DOHH2 (cell line): ENCODE data around the gene TTC13.
"Not testable (repeated sequence)": the region's sequence is repeated elsewhere in the genome, so short reads cannot be mapped to it uniquely, and the experiment has no call there.

Experiments
- H3F3A ChIP-seq: fragments of 200-600 bp; sonication (generic), shearing (Covaris generic); 2 replicates; pipeline ENCODE4 v1.6.0; 2016; ENCODE audit warnings: antibody characterized with exemption, mild to moderate bottlenecking; ENCODE audit not compliant: control insufficient read depth, insufficient read depth
- H3K27ac ChIP-seq: fragments of 200-600 bp; sonication (generic); 2 replicates; pipeline ENCODE4 v1.5.1; 2014; ENCODE audit warnings: low read depth, mild to moderate bottlenecking, low read length, moderate library complexity
- H3K27me3 ChIP-seq: fragments of 200-600 bp; sonication (generic); 2 replicates; pipeline ENCODE4 v1.6.1; 2014; ENCODE audit warnings: mild to moderate bottlenecking, low read length, mixed read lengths; ENCODE audit not compliant: control insufficient read depth
- H3K36me3 ChIP-seq: fragments of 200-600 bp; sonication (generic); 2 replicates; pipeline ENCODE4 v1.6.1; 2014; ENCODE audit warnings: mild to moderate bottlenecking, low read length, moderate library complexity, mixed read lengths; ENCODE audit not compliant: control insufficient read depth
- H3K4me1 ChIP-seq: fragments of 200-600 bp; sonication (generic); 2 replicates; pipeline ENCODE4 v1.6.1; 2014; ENCODE audit warnings: mild to moderate bottlenecking, low read length, mixed read lengths; ENCODE audit not compliant: control insufficient read depth
- H3K4me2 ChIP-seq: fragments of 200-600 bp; sonication (generic); 2 replicates; pipeline ENCODE4 v1.6.0; 2014; ENCODE audit warnings: mild to moderate bottlenecking, low read length, moderate library complexity
- H3K4me3 ChIP-seq: fragments of 200-600 bp; sonication (generic); 2 replicates; pipeline ENCODE4 v1.5.1; 2014; ENCODE audit warnings: mild to moderate bottlenecking, low read length, mixed read lengths
- H3K79me2 ChIP-seq: fragments of 200-600 bp; sonication (generic); 2 replicates; pipeline ENCODE4 v1.6.1; 2014; ENCODE audit warnings: mild to moderate bottlenecking, low read length, mixed read lengths; ENCODE audit not compliant: control insufficient read depth
- H3K9me2 ChIP-seq: fragments of 200-600 bp; sonication (generic); replicated peaks from 2 replicates; pipeline ENCODE4 v1.6.1; 2014; ENCODE audit warnings: mild to moderate bottlenecking, low read length, mixed read lengths; ENCODE audit not compliant: control insufficient read depth
- H3K9me3 ChIP-seq: fragments of 200-600 bp; sonication (generic); 2 replicates; pipeline ENCODE4 v1.6.1; 2014; ENCODE audit warnings: antibody characterized with exemption, low read length, mixed read lengths; ENCODE audit not compliant: control insufficient read depth, insufficient read depth
- H4K20me1 ChIP-seq: fragments of 200-600 bp; sonication (generic); 2 replicates; pipeline ENCODE4 v1.6.0; 2014; ENCODE audit warnings: low read depth, mild to moderate bottlenecking, antibody characterized with exemption, low read length, moderate library complexity; ENCODE audit not compliant: control insufficient read depth, insufficient read depth
- CTCF ChIP-seq: fragments of 200-600 bp; sonication (generic); IDR thresholded peaks from one replicate; pipeline ENCODE4 v1.5.1; 2014; ENCODE audit warnings: antibody characterized with exemption, mild to moderate bottlenecking, low read depth, low read length; ENCODE audit not compliant: poor library complexity, severe bottlenecking
- EZH2phosphoT487 ChIP-seq: fragments of 200-600 bp; sonication (generic); IDR thresholded peaks from 2 replicates; pipeline ENCODE4 v1.6.1; 2017; ENCODE audit warnings: borderline replicate concordance, mild to moderate bottlenecking, antibody characterized with exemption, low read length, moderate library complexity, mixed read lengths

Gene TTC13

DNA sequence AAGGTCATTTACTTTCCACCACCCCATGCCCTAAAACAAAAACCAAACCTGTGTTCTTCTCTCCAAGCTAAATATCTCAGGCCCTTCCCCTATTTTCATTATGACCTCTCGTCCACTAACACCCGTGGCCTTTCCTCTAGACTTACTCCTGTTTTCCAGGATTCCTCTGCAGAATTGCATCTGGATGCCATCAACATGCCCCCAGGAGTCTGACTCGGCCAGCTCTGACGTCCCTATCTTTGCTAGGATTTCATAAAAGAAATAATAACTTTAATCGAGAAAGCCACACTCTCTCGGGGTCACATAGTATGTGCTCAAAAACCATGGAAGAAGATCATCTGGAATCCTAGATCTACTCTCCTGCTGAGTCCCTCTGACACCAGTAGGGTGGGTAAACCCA, 47.9 kb upstream of the TTC13 start:
- Histone ChIP-seq H3K4me1 (no peaks in the 10 kb centered on the region), H3K4me2 (no peak overlapping the region), H3K79me2 (0 out of 2 replicates have a peak, but pooled peaks cover 2% of the 10 kb centered on the region), H3F3A (no peaks in the 10 kb centered on the region), H3K4me3 (no peak overlapping the region), H3K36me3 (no peaks in the 10 kb centered on the region), H3K27me3 (no peaks in the 10 kb centered on the region), H4K20me1 (no peaks in the 10 kb centered on the region; the same call in 1 of the 2 replicates), H3K9me3 (no peaks in the 10 kb centered on the region), H3K27ac (no peak overlapping the region), H3K9me2 (no peaks in the 10 kb centered on the region)
- TF ChIP-seq CTCF (no peak), EZH2phosphoT487 (no peak)

DNA sequence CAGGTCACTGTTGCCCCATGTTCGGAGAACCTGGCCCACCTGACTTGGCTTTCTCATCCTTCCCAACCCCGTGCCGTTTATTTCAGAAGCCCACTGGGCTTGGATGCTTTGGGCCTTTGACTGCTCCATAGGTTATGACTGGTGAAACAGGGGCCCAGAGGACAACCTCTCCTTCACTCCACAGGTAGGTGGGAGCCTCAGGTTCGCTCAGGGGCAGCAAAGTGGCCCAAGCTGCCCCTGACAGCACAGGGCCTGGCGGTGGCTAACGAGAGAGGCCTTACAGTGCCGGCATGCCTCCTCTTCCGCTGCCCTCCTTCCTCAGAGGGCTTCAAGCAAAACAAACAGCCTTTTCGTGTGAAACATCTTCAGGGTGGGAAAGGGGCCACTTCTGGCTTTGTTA, 44.5 kb upstream of the TTC13 start:
- Histone ChIP-seq H3K9me2 (no peaks in the 10 kb centered on the region), H3K4me2 (no peak overlapping the region), H3K4me3 (no peak overlapping the region), H3F3A (no peaks in the 10 kb centered on the region), H3K4me1 (no peaks in the 10 kb centered on the region), H3K27ac (no peak overlapping the region), H3K79me2 (no peaks in the 10 kb centered on the region), H3K9me3 (no peaks in the 10 kb centered on the region), H3K36me3 (no peaks in the 10 kb centered on the region), H4K20me1 (no peaks in the 10 kb centered on the region; the same call in 1 of the 2 replicates), H3K27me3 (no peaks in the 10 kb centered on the region)
- TF ChIP-seq CTCF (no peak), EZH2phosphoT487 (no peak)

- not testable (repeated sequence) for H3K9me3 ChIP-seq, H3K27me3 ChIP-seq, H4K20me1 ChIP-seq, H3K27ac ChIP-seq, H3K9me2 ChIP-seq, H3K79me2 ChIP-seq, H3K36me3 ChIP-seq, H3K4me1 ChIP-seq, H3K4me2 ChIP-seq, H3K4me3 ChIP-seq, H3F3A ChIP-seq
These were observed 43.9 kb upstream of the TTC13 start for GRCh38 chr1:231022543-231022942.

DNA sequence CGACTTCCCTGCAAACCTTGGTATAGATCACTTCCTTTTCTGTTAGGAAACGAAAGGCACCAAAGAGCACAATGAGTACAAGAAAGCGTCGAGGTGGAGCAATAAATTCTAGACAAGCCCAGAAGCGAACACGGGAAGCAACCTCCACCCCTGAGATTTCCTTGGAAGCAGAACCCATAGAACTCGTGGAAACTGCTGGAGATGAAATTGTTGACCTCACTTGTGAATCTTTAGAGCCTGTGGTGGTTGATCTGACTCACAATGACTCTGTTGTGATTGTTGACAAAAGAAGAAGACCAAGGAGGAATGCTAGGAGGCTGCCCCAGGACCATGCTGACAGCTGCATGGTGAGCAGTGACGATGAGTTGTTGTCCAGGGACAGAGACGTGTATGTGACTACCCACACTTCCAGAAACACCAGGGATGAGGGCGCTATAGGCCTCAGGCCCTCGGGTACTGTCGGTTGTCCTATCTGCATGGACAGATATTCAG, 42.9 kb upstream of the TTC13 start:
- H3K27ac ChIP-seq: no peak overlapping the region
- no peak overlapping the region for H3K4me2 ChIP-seq
- no peaks in the 10 kb centered on the region for H3K4me1 ChIP-seq
- H3K36me3 ChIP-seq: no peaks in the 10 kb centered on the region
- no peaks in the 10 kb centered on the region for H3F3A ChIP-seq
- H3K27me3 ChIP-seq: no peaks in the 10 kb centered on the region
- H3K4me3 ChIP-seq: no peak overlapping the region
- H3K9me3 ChIP-seq: no peaks in the 10 kb centered on the region
- no peaks in the 10 kb centered on the region for H3K79me2 ChIP-seq
- H4K20me1 ChIP-seq: no peaks in the 10 kb centered on the region
- no peaks in the 10 kb centered on the region for H3K9me2 ChIP-seq
- TF ChIP-seq CTCF: no peak
- TF ChIP-seq EZH2phosphoT487: no peak
